ENCODE measurements around the gene CASK. TPM values are rescaled to one million over a fixed set of nuclear protein-coding genes. Genes with fewer than 3 reads are reported as not detected.
"Not testable (repeated sequence)": the region's sequence is repeated elsewhere in the genome, so short reads cannot be mapped to it uniquely, and the experiment has no call there.

The CASK gene
- total RNA-seq, 2 experiments from 2014 or later, result 18.2 to 20.2 TPM

DNA sequence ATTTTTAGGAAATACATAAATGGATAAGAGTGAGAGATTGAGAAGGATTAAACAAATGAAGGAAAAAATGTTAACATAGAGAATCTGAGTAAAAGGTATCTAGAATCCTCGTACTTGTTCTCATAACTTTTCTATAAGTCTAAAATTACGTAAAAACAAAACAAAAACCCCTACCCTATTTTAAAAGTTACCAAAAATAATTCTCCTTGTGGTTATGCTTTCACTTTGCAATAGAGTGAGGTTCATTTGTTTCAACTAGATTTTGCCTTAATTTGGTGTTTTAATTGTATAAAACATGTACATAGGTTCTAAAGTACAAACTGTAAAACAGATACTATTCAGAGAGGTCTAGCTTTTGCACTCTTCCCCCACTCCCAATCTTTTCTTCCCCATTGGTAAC, 238.4 kb downstream of the CASK start:
- no peak overlapping the region for H3K4me3 Mint-ChIP-seq
- POLR2A ChIA-PET, result no interaction called here
- CTCF ChIA-PET, result interaction anchor here (0.6 kb wide), 1 partner anchor 123 kb away, joined by 3 read pairs; no protein-coding TSS in a partner anchor
- ATAC-seq (no peak), DNase-seq (no peak)
- peaks cover 23% of the 10 kb centered on the region for H3K4me1 Mint-ChIP-seq (ENCODE audit: low read depth)
- H3K27me3 Mint-ChIP-seq, result no peaks in the 10 kb centered on the region
- TF ChIP-seq, protein P1, sequence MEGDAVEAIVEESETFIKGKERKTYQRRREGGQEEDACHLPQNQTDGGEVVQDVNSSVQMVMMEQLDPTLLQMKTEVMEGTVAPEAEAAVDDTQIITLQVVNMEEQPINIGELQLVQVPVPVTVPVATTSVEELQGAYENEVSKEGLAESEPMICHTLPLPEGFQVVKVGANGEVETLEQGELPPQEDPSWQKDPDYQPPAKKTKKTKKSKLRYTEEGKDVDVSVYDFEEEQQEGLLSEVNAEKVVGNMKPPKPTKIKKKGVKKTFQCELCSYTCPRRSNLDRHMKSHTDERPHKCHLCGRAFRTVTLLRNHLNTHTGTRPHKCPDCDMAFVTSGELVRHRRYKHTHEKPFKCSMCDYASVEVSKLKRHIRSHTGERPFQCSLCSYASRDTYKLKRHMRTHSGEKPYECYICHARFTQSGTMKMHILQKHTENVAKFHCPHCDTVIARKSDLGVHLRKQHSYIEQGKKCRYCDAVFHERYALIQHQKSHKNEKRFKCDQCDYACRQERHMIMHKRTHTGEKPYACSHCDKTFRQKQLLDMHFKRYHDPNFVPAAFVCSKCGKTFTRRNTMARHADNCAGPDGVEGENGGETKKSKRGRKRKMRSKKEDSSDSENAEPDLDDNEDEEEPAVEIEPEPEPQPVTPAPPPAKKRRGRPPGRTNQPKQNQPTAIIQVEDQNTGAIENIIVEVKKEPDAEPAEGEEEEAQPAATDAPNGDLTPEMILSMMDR (IDR thresholded peaks at IDR 0.05), result no peak
- H3K36me3 Mint-ChIP-seq (ENCODE audit: low read depth), result peaks cover 2% of the 10 kb centered on the region
- no peaks in the 10 kb centered on the region for H3K9me3 Mint-ChIP-seq
- no peak overlapping the region for H3K27ac Mint-ChIP-seq
- intact Hi-C loops (cut with micrococcal nuclease), result no loop called here

GRCh38 chrX:41684138-41684537, 239.2 kb downstream of the CASK start:
- no peak for ATAC-seq
- no peak for DNase-seq
- intact Hi-C loops (cut with micrococcal nuclease), result no loop called here
- H3K4me3 Mint-ChIP-seq, result no peak overlapping the region
- H3K36me3 Mint-ChIP-seq (ENCODE audit: low read depth), result peaks cover 3% of the 10 kb centered on the region
- H3K27me3 Mint-ChIP-seq, result no peaks in the 10 kb centered on the region
- ChIA-PET CTCF (no interaction called here), POLR2A (no interaction called here)
- H3K27ac Mint-ChIP-seq, result no peak overlapping the region
- H3K9me3 Mint-ChIP-seq, result no peaks in the 10 kb centered on the region
- H3K4me1 Mint-ChIP-seq (ENCODE audit: low read depth), result peaks cover 19% of the 10 kb centered on the region
- TF ChIP-seq, protein P1 (IDR thresholded peaks at IDR 0.05), result no peak

DNA sequence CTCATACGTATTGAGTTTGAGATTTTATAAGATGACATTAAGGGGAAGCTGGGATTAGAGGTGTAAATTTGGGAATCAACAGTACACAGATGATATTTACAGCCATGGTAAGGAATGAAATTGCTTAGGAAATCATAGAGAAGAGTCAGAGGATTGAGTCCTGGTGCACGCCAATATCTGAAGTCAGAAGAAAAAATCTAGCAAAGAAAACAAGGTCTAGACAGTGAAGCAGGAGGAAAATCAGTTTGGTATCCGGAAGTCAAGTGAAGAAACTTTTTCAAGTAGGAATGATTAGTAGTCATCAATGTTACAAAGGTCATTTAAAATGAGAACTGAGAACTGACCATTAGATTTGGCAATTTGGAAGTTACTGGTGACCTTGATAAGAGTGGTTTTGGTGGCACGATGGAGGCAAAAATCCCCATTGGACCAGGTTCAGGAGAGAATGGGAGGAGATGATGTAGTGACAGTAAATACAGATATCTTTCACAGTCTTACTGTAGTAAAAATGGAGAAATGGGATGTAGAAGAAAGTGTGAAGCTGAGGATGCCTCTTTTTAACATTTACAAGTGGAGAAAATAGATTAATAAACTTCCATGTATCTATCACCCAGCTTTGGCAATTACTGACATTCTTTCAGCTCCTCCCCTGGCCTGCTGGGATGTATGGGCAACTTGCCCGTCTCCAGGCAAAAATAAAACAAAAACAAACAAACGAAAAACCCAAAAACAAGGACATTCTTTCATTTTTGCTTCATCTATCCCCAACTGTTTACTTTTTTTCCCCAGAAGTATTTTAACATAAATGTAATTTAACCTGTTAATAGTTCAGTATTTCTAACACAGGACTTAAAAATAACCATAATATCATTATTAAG, 245.9 kb downstream of the CASK start:
- no peak for ATAC-seq
- TF ChIP-seq, protein P1 (IDR thresholded peaks at IDR 0.05), result no peak
- no peaks in the 10 kb centered on the region for H3K9me3 Mint-ChIP-seq
- no peak for DNase-seq
- H3K27ac Mint-ChIP-seq, result no peak overlapping the region
- POLR2A ChIA-PET, result interaction anchor here (0.6 kb wide), 1 partner anchor 58 kb away, joined by 4 read pairs; no protein-coding TSS in a partner anchor
- no peak overlapping the region for H3K4me3 Mint-ChIP-seq
- peaks cover 10% of the 10 kb centered on the region for H3K36me3 Mint-ChIP-seq (ENCODE audit: low read depth)
- intact Hi-C loops (cut with micrococcal nuclease), result no loop called here
- no peaks in the 10 kb centered on the region for H3K27me3 Mint-ChIP-seq
- H3K4me1 Mint-ChIP-seq (ENCODE audit: low read depth), result peaks cover 12% of the 10 kb centered on the region
- CTCF ChIA-PET, result no interaction called here

DNA sequence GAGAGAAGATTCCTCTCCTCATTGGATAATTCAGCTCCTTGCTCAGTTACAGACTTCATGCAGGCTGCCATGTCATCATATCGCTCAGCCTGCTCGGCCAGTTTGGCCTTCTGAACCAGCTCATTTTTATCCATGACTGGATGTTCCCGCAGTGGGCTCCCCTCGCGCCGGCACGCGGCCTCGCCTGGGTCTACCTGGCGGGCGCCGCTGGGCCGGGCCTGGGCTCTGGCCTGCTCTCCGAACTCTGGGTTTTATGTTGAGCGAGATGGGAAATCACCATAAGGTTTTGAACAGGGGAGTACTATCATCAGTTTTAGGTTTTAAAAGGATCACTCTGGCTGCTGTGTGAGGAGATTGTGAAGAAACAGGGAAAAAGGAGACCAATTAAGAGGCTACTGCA, 247.0 kb downstream of the CASK start:
- CTCF ChIA-PET; H3K27ac Mint-ChIP-seq; H3K9me3 Mint-ChIP-seq; ATAC-seq; POLR2A ChIA-PET; intact Hi-C loops (cut with micrococcal nuclease); H3K4me3 Mint-ChIP-seq; H3K27me3 Mint-ChIP-seq; DNase-seq: not testable (repeated sequence)
- Mint-ChIP-seq H3K4me1 (ENCODE audit: low read depth) (peaks cover 20% of the 10 kb centered on the region), H3K36me3 (ENCODE audit: low read depth) (peaks cover 10% of the 10 kb centered on the region)

DNA sequence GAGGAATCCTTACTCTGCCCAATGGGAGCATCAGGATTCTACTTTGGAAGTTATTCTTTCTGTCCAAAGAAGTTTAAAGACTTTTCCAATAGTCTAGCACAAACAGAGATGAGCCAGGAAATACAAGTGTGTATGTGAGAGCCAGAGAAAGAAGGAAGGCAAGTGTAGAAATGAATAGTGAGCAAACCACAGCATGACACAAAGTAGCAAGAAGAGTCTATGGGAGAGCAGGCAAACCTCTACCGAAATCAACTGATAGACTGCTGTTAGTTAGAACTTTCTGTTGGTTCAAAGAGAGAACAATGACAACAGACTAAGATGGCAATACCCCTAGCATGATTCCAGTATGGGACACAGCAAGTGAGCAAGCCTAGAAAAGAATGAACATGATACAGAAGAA, 250.7 kb downstream of the CASK start:
- ATAC-seq (peak; percentile 37), DNase-seq (no peak)
- peaks cover 44% of the 10 kb centered on the region for H3K4me1 Mint-ChIP-seq (ENCODE audit: low read depth)
- CTCF ChIA-PET, result no interaction called here
- TF ChIP-seq, protein P1 (IDR thresholded peaks at IDR 0.05), result no peak
- POLR2A ChIA-PET, result no interaction called here
- no peak overlapping the region for H3K27ac Mint-ChIP-seq
- peaks cover 14% of the 10 kb centered on the region for H3K36me3 Mint-ChIP-seq (ENCODE audit: low read depth)
- H3K27me3 Mint-ChIP-seq, result no peaks in the 10 kb centered on the region
- intact Hi-C loops (cut with micrococcal nuclease), result no loop called here
- no peak overlapping the region for H3K4me3 Mint-ChIP-seq
- no peaks in the 10 kb centered on the region for H3K9me3 Mint-ChIP-seq

Data from activated CD8-positive, alpha-beta T cell treated with anti-CD3 and anti-CD28 coated beads for 36 hours (primary cell).